Thymus (tissue), 11 donors: ENCODE measurements around the gene MAN1B1. TPM values are rescaled to one million over a fixed set of nuclear protein-coding genes. Genes with fewer than 3 reads are reported as not detected.

Experiments used
- DNase-seq, 9 donors: peaks; one replicate each; pipeline ENCODE4 v3.0.0-alpha.2; 2013; ENCODE audit warnings: low spot score in 9 of 9, low read depth in 6 of 9, missing footprints in 1 of 9
- H3K27ac ChIP-seq, 2 donors: one replicate each; pipeline ENCODE4 v1.5.1; 2013; ENCODE audit warnings: control low read depth in 1 of 2, low read depth in 1 of 2, low read length in 1 of 2, mild to moderate bottlenecking in 1 of 2, moderate library complexity in 1 of 2
- H3K27me3 ChIP-seq, 2 donors: one replicate each; pipeline ENCODE4 v1.5.1; 2013; ENCODE audit warnings: low read length in 1 of 2; ENCODE audit not compliant: control insufficient read depth in 2 of 2, insufficient read depth in 1 of 2
- H3K36me3 ChIP-seq, 2 donors: one replicate each; pipeline ENCODE4 v1.5.1; 2013; ENCODE audit warnings: low read length in 1 of 2, mild to moderate bottlenecking in 1 of 2, moderate library complexity in 1 of 2; ENCODE audit not compliant: control insufficient read depth in 2 of 2, insufficient read depth in 2 of 2
- H3K4me1 ChIP-seq, 2 donors: one replicate each; pipeline ENCODE4 v1.5.1; 2013; ENCODE audit warnings: low read length in 2 of 2; ENCODE audit not compliant: control insufficient read depth in 2 of 2, insufficient read depth in 2 of 2
- H3K4me3 ChIP-seq, 2 donors: one replicate each; pipeline ENCODE4 v1.5.1; 2013; ENCODE audit warnings: low read length in 2 of 2, control low read depth in 1 of 2, mild to moderate bottlenecking in 1 of 2
- H3K9me3 ChIP-seq, 2 donors: one replicate each; pipeline ENCODE4 v1.5.1; 2013; ENCODE audit warnings: low read length in 1 of 2, mild to moderate bottlenecking in 1 of 2; ENCODE audit not compliant: control insufficient read depth in 2 of 2, insufficient read depth in 1 of 2
- WGBS: extraction: QIAGEN DNeasy Blood & Tissue Kit; methylation state at CpG from one replicate; pipeline ENCODE4 v1.1.7; 2013; 5-methylcytosine and 5-hydroxymethylcytosine counted together
- polyA plus RNA-seq: library from polyadenylated mRNA; stranded (reverse); fragments of 200-250 nt; gene quantifications from one replicate; pipeline ENCODE4 v1.2.3, GENCODE V29; 2013
- total RNA-seq: library from RNA; stranded (reverse); fragments of 120-200 nt; gene quantifications from one replicate; pipeline ENCODE4 v1.2.4, GENCODE V29; 2013
- donor health status: healthy.

MAN1B1 gene
- total and polyA plus RNA-seq, 2 donors: 26.8 to 107 TPM

- Histone ChIP-seq H3K4me3 (no peak overlapping the region), H3K27ac (no peak overlapping the region), H3K27me3 (peaks cover 10 to 14% of the 10 kb centered on the region in 2 donors), H3K9me3 (no peaks in the 10 kb centered on the region), H3K36me3 (peaks cover 0 to 8% of the 10 kb centered on the region in 2 donors), H3K4me1 (peaks cover 17 to 20% of the 10 kb centered on the region in 2 donors)
- DNase-seq: no peak
- 94% methylated on average over 23 of the region's 23 CpGs for WGBS
Observed at GRCh38 chr9:137065336-137065967, 21.3 kb upstream of the MAN1B1 start.

- H3K9me3 ChIP-seq: no peaks in the 10 kb centered on the region
- H3K36me3 ChIP-seq: peaks cover 0 to 8% of the 10 kb centered on the region in 2 donors
- peaks cover 24 to 28% of the 10 kb centered on the region in 2 donors for H3K4me1 ChIP-seq
- H3K27me3 ChIP-seq: peaks cover 10 to 20% of the 10 kb centered on the region in 2 donors
- WGBS: 98% methylated on average over 26 of the region's 26 CpGs
- no peak overlapping the region for H3K27ac ChIP-seq
- no peak for DNase-seq
- no peak overlapping the region for H3K4me3 ChIP-seq
Observed at GRCh38 chr9:137066096-137066861, 20.5 kb upstream of the MAN1B1 start.

GRCh38 chr9:137067860-137068538 lies 18.8 kb upstream of the MAN1B1 start:
- Histone ChIP-seq H3K27me3 (peaks cover 10 to 24% of the 10 kb centered on the region in 2 donors), H3K4me3 (no peak overlapping the region), H3K36me3 (peaks cover 0 to 8% of the 10 kb centered on the region in 2 donors), H3K9me3 (no peaks in the 10 kb centered on the region), H3K27ac (no peak overlapping the region), H3K4me1 (peaks cover 24 to 31% of the 10 kb centered on the region in 2 donors)
- WGBS: 60% methylated on average over 12 of the region's 12 CpGs
- DNase-seq: peak; percentile 58 to 90 (median 77)

GRCh38 chr9:137068539-137069507 lies 18.0 kb upstream of the MAN1B1 start:
- H3K4me3 ChIP-seq: peak overlapping the region in 1 of 2 donors; percentile 34
- 97% methylated on average over 17 of the region's 17 CpGs for WGBS
- H3K36me3 ChIP-seq: peaks cover 0 to 8% of the 10 kb centered on the region in 2 donors
- no peaks in the 10 kb centered on the region for H3K9me3 ChIP-seq
- peaks cover 24 to 31% of the 10 kb centered on the region in 2 donors for H3K4me1 ChIP-seq
- H3K27ac ChIP-seq: no peak overlapping the region
- no peak for DNase-seq
- H3K27me3 ChIP-seq: peaks cover 10 to 29% of the 10 kb centered on the region in 2 donors

- peak overlapping the region; percentile 34 to 57 for H3K4me3 ChIP-seq
- peaks cover 0 to 6% of the 10 kb centered on the region in 2 donors for H3K36me3 ChIP-seq
- H3K4me1 ChIP-seq: peaks cover 24 to 31% of the 10 kb centered on the region in 2 donors
- DNase-seq: no peak
- no peaks in the 10 kb centered on the region for H3K9me3 ChIP-seq
- H3K27ac ChIP-seq: no peak overlapping the region
- WGBS: 7% methylated on average over 52 of the region's 52 CpGs
- H3K27me3 ChIP-seq: peaks cover 10 to 32% of the 10 kb centered on the region in 2 donors
Observed at GRCh38 chr9:137069508-137070091, 17.2 kb upstream of the MAN1B1 start.

- Histone ChIP-seq H3K9me3 (no peaks in the 10 kb centered on the region), H3K27ac (no peak within 1 kb of the TSS), H3K4me1 (peaks cover 24 to 31% of the 10 kb centered on the region in 2 donors), H3K4me3 (peak within 1 kb of the TSS; percentile 45 to 57), H3K27me3 (peaks cover 10 to 40% of the 10 kb centered on the region in 2 donors), H3K36me3 (peaks cover 0 to 3% of the 10 kb centered on the region in 2 donors)
- WGBS: under 1% methylated on average over 74 of the region's 74 CpGs
- DNase-seq: peak; percentile 55 to 91 (median 77)
Observed at GRCh38 chr9:137070201-137070905, 16.4 kb upstream of the MAN1B1 start, which contains the start of gene SAPCD2. Gene SAPCD2 (minus strand): TSS chr9:137070557. CDS start chr9:137070460, 97 bp downstream.

- Histone ChIP-seq H3K27ac (no peak overlapping the region), H3K27me3 (peaks cover 10 to 45% of the 10 kb centered on the region in 2 donors), H3K36me3 (peaks cover 0 to 3% of the 10 kb centered on the region in 2 donors), H3K4me3 (peak overlapping the region; percentile 45 to 57), H3K9me3 (no peaks in the 10 kb centered on the region), H3K4me1 (peaks cover 24 to 31% of the 10 kb centered on the region in 2 donors)
- no peak for DNase-seq
- WGBS: 28% methylated on average over 6 of the region's 6 CpGs
Observed at GRCh38 chr9:137070906-137071275, 15.9 kb upstream of the MAN1B1 start.
